Endodermal cell (in vitro differentiated cells): Measurements from ENCODE around the gene MTA3. TPM values are rescaled to one million over a fixed set of nuclear protein-coding genes. Genes with fewer than 3 reads are reported as not detected.

Source experiments
- DNase-seq: peaks from one replicate; pipeline ENCODE4 v3.0.0-alpha.2; 2017
- H3K27ac ChIP-seq: 2 replicates; pipeline ENCODE4 v1.5.1; 2013; ENCODE audit warnings: mild to moderate bottlenecking, low read depth, low read length, moderate library complexity
- H3K27me3 ChIP-seq: 2 replicates; pipeline ENCODE4 v1.6.1; 2013; ENCODE audit warnings: mild to moderate bottlenecking, low read length, moderate library complexity; ENCODE audit not compliant: insufficient read depth, control insufficient read depth, poor library complexity, severe bottlenecking
- H3K36me3 ChIP-seq: 2 replicates; pipeline ENCODE4 v1.7.0; 2013; ENCODE audit warnings: mild to moderate bottlenecking, low read length, moderate library complexity; ENCODE audit not compliant: control insufficient read depth, insufficient read depth
- H3K4me1 ChIP-seq: one replicate; pipeline ENCODE4 v1.7.0; 2013; ENCODE audit warnings: low read length; ENCODE audit not compliant: control insufficient read depth, insufficient read depth
- H3K4me3 ChIP-seq: 2 replicates; pipeline ENCODE4 v1.5.1; 2013; ENCODE audit warnings: mild to moderate bottlenecking, low read length, moderate library complexity
- H3K9ac ChIP-seq: 2 replicates; pipeline ENCODE4 v1.6.1; 2013; ENCODE audit warnings: mild to moderate bottlenecking, low read length, moderate library complexity; ENCODE audit not compliant: poor library complexity, severe bottlenecking; ENCODE audit errors: extremely low read depth
- H3K9me3 ChIP-seq: 2 replicates; pipeline ENCODE4 v1.6.1; 2013; ENCODE audit warnings: mild to moderate bottlenecking, low read length, moderate library complexity; ENCODE audit not compliant: control insufficient read depth
- H3K27ac Mint-ChIP-seq: 2 replicates; pipeline ENCODE4 v1.8.0; 2020; ENCODE audit warnings: mixed read lengths
- H3K27me3 Mint-ChIP-seq: 2 replicates; pipeline ENCODE4 v1.8.0; 2021; ENCODE audit warnings: mild to moderate bottlenecking, mixed read lengths; ENCODE audit not compliant: insufficient read depth
- H3K36me3 Mint-ChIP-seq: 2 replicates; pipeline ENCODE4 v1.8.0; 2020; ENCODE audit warnings: low read depth, mixed read lengths
- H3K4me1 Mint-ChIP-seq: 2 replicates; pipeline ENCODE4 v1.8.0; 2020; ENCODE audit warnings: mixed read lengths
- H3K4me3 Mint-ChIP-seq: 2 replicates; pipeline ENCODE4 v1.8.0; 2020; ENCODE audit warnings: mild to moderate bottlenecking, moderate library complexity, mixed read lengths
- H3K9me3 Mint-ChIP-seq: 2 replicates; pipeline ENCODE4 v1.8.0; 2020; ENCODE audit warnings: mild to moderate bottlenecking, mixed read lengths
- WGBS, 2 experiments: methylation state at CpG; one replicate each; pipeline versions ENCODE4 v1.1.5 to v1.1.7; 2013; ENCODE audit warnings: missing lambda C conversion rate in 2 of 2, mixed read lengths in 1 of 2; ENCODE audit not compliant: insufficient coverage in 1 of 2, insufficient read length in 1 of 2; 5-methylcytosine and 5-hydroxymethylcytosine counted together
- total RNA-seq, 2 donors: library from RNA; stranded (reverse); fragmentation: NEBNext Ultra II Directional in 1 of 2; extraction: Animal tissue kit (Norgen Biotek cat#: 25700) in 1 of 2; gene quantifications; 2 replicates in 1 of 2; 3 replicates in 1 of 2; pipeline ENCODE4 v1.2.1, GENCODE V29; 2021
- TF ChIP-seq, protein P1 (sequence below): fragments of 200-600 bp; sonication (generic); conservative IDR thresholded peaks from 2 replicates; pipeline ENCODE4 v1.5.0; 2021; ENCODE audit warnings: antibody characterized with exemption, mild to moderate bottlenecking

The MTA3 gene
- total RNA-seq, 2 donors from 2014 or later = 138 to 154 TPM

DNA sequence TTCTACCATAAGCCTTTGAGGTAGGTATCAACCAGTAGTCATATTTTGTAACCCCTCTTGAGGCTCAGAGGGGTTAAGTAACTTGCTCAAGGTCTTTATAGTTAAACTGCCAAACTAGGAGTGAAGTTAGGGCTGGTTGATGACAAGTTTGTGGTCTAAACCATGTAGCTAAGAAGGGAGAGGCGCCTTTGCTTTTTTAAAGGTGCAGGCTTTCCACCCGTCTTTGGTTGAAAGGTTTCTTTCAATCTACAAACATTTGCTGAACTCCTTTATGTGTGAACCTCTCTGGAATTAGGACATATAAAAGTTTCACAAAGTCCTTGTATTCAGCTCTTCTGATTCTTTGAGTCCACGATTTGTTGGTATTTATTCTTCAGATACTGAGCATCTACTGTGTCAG, 2.4 kb upstream of the MTA3 start:
- DNase-seq = no peak
- Mint-ChIP-seq H3K27me3 (no peaks in the 10 kb centered on the region), H3K9me3 (no peaks in the 10 kb centered on the region), H3K27ac (no peak overlapping the region), H3K36me3 (peaks cover 5% of the 10 kb centered on the region), H3K4me1 (peaks cover 32% of the 10 kb centered on the region), H3K4me3 (no peak overlapping the region)
- H3K27ac ChIP-seq = no peak overlapping the region
- H3K9me3 ChIP-seq = no peaks in the 10 kb centered on the region
- peaks cover 2% of the 10 kb centered on the region for H3K36me3 ChIP-seq
- TF ChIP-seq, protein P1, sequence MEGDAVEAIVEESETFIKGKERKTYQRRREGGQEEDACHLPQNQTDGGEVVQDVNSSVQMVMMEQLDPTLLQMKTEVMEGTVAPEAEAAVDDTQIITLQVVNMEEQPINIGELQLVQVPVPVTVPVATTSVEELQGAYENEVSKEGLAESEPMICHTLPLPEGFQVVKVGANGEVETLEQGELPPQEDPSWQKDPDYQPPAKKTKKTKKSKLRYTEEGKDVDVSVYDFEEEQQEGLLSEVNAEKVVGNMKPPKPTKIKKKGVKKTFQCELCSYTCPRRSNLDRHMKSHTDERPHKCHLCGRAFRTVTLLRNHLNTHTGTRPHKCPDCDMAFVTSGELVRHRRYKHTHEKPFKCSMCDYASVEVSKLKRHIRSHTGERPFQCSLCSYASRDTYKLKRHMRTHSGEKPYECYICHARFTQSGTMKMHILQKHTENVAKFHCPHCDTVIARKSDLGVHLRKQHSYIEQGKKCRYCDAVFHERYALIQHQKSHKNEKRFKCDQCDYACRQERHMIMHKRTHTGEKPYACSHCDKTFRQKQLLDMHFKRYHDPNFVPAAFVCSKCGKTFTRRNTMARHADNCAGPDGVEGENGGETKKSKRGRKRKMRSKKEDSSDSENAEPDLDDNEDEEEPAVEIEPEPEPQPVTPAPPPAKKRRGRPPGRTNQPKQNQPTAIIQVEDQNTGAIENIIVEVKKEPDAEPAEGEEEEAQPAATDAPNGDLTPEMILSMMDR = no peak
- no peaks in the 10 kb centered on the region for H3K27me3 ChIP-seq
- H3K9ac ChIP-seq = no peak overlapping the region
- no peak overlapping the region for H3K4me3 ChIP-seq
- WGBS, 2 experiments = 91 to 94% methylated on average over 3 of the region's 3 CpGs
- no peaks in the 10 kb centered on the region for H3K4me1 ChIP-seq

DNA sequence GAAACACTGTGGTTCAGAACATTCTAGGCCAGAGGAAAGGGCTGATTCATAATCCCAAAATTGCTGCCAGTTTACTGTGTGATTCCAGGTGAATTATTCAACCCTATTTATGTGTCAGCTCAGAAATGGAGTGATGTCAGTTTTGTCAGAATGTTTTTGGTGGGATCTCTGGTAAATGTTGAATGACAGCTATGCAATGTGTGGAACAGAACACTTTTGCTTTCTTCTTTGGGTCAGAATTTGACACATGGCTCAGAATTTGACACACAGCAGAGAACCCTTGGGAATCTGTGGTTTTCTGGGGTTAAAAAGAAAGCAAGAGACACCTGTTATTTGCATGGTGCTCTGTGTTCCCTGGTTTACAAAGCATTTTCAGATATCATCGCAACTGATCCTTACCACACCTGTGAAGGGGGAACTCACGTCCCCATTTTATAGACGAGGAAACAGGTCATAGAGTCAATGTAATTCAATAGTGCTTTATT, 1.6 kb upstream of the MTA3 start:
- no peak for DNase-seq
- no peaks in the 10 kb centered on the region for H3K27me3 ChIP-seq
- H3K4me3 Mint-ChIP-seq = no peak overlapping the region
- peaks cover 29% of the 10 kb centered on the region for H3K4me1 Mint-ChIP-seq
- no peaks in the 10 kb centered on the region for H3K4me1 ChIP-seq
- no peaks in the 10 kb centered on the region for H3K27me3 Mint-ChIP-seq
- peaks cover 5% of the 10 kb centered on the region for H3K36me3 ChIP-seq
- no peak overlapping the region for H3K27ac ChIP-seq
- TF ChIP-seq, protein P1 = no peak
- 83 to 100% methylated on average over 1 to 2 of the region's 3 CpGs for WGBS, 2 experiments
- no peaks in the 10 kb centered on the region for H3K9me3 ChIP-seq
- H3K9ac ChIP-seq = no peak overlapping the region
- H3K36me3 Mint-ChIP-seq = peaks cover 10% of the 10 kb centered on the region
- H3K27ac Mint-ChIP-seq = no peak overlapping the region
- H3K9me3 Mint-ChIP-seq = no peaks in the 10 kb centered on the region
- H3K4me3 ChIP-seq = no peak overlapping the region

DNA sequence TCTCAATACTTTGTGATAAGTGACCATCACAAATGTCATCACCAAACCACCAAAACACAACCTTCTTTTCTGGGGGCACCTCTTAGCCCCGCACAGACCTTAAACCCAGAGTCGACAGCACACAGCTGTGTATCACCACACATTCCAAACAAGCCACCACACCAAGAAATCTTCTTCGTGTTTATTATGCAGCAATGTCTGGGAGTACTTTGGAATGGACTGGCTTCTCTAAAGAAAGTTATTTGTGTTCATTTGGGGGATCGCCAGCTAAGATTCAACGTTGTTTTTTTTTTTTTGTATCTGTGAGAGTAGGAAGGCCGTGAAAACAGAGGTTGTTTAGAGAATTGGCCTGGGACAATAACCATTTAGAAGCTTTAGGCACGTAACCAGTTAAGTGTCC, 1.1 kb upstream of the MTA3 start:
- peak overlapping the region; percentile 50 for H3K4me3 ChIP-seq
- Mint-ChIP-seq H3K4me1 (peaks cover 26% of the 10 kb centered on the region), H3K27me3 (no peaks in the 10 kb centered on the region), H3K36me3 (peaks cover 15% of the 10 kb centered on the region), H3K4me3 (peak overlapping the region; percentile 85), H3K9me3 (no peaks in the 10 kb centered on the region), H3K27ac (peak overlapping the region; percentile 12)
- no peak for DNase-seq
- H3K27me3 ChIP-seq = no peaks in the 10 kb centered on the region
- TF ChIP-seq, protein P1 = no peak
- peak overlapping the region; percentile 30 for H3K9ac ChIP-seq
- H3K36me3 ChIP-seq = peaks cover 10% of the 10 kb centered on the region
- 48 to 69% methylated on average over 2 to 7 of the region's 7 CpGs for WGBS, 2 experiments
- no peaks in the 10 kb centered on the region for H3K9me3 ChIP-seq
- no peaks in the 10 kb centered on the region for H3K4me1 ChIP-seq
- peak overlapping the region; percentile 73 for H3K27ac ChIP-seq
